HG03342 (cell line): Measurements from ENCODE around the gene MYO7A.

Experiments used
- ATAC-seq: cut with Tn5 transposase; IDR thresholded peaks from one replicate; pipeline ENCODE4 v1.9.1; 2021; ENCODE audit warnings: mild to moderate bottlenecking, moderate library complexity; ENCODE audit not compliant: unreplicated experiment

MYO7A gene

GRCh38 chr11:77110836-77111235 lies 17.2 kb upstream of the MYO7A start:
- ATAC-seq: no peak

- no peak for ATAC-seq
Observed at GRCh38 chr11:77111277-77111676, 16.8 kb upstream of the MYO7A start.

- no peak for ATAC-seq
Observed at GRCh38 chr11:77111946-77112345, 16.1 kb upstream of the MYO7A start.

- no peak for ATAC-seq
Observed at GRCh38 chr11:77112641-77113381, 15.2 kb upstream of the MYO7A start.

GRCh38 chr11:77113382-77114088 lies 14.5 kb upstream of the MYO7A start:
- no peak for ATAC-seq

- ATAC-seq: no peak
Observed at GRCh38 chr11:77114089-77114463, 14.0 kb upstream of the MYO7A start.

GRCh38 chr11:77115181-77115611 lies 12.8 kb upstream of the MYO7A start:
- no peak for ATAC-seq

- no peak for ATAC-seq
Observed at GRCh38 chr11:77115956-77116355, 12.1 kb upstream of the MYO7A start.

GRCh38 chr11:77117492-77117891 lies 10.6 kb upstream of the MYO7A start:
- ATAC-seq: no peak

- ATAC-seq: no peak
Observed at GRCh38 chr11:77118086-77118485, 10.0 kb upstream of the MYO7A start.

GRCh38 chr11:77118971-77119370 lies 9.1 kb upstream of the MYO7A start:
- no peak for ATAC-seq

GRCh38 chr11:77119531-77119936 lies 8.5 kb upstream of the MYO7A start:
- ATAC-seq: no peak

- ATAC-seq: no peak
Observed at GRCh38 chr11:77120571-77120970, 7.5 kb upstream of the MYO7A start.

- ATAC-seq: no peak
Observed at GRCh38 chr11:77121096-77121640, 6.9 kb upstream of the MYO7A start.

- no peak for ATAC-seq
Observed at GRCh38 chr11:77121876-77122575, 6.0 kb upstream of the MYO7A start.

GRCh38 chr11:77122576-77123212 lies 5.4 kb upstream of the MYO7A start:
- no peak for ATAC-seq

- ATAC-seq: no peak
Observed at GRCh38 chr11:77123591-77123990, 4.5 kb upstream of the MYO7A start.

GRCh38 chr11:77124041-77124440 lies 4.0 kb upstream of the MYO7A start:
- no peak for ATAC-seq

GRCh38 chr11:77124488-77124887 lies 3.6 kb upstream of the MYO7A start:
- no peak for ATAC-seq

- no peak for ATAC-seq
Observed at GRCh38 chr11:77125191-77125590, 2.9 kb upstream of the MYO7A start.

- no peak for ATAC-seq
Observed at GRCh38 chr11:77125695-77126094, 2.4 kb upstream of the MYO7A start.
